Measurements from ENCODE around the gene MPP3. TPM values are rescaled to one million over a fixed set of nuclear protein-coding genes. Genes with fewer than 3 reads are reported as not detected.

The MPP3 gene
- total RNA-seq, 2 experiments from 2014 or later, result not detected

- CTCF ChIA-PET (ENCODE audit: unreplicated experiment), result no interaction called here
Measured at GRCh38 chr17:43808076-43808475, 24.9 kb downstream of the MPP3 start.

GRCh38 chr17:43805117-43805516 is 27.8 kb downstream of the MPP3 start:
- H3K4me3 ChIP-seq (ENCODE audit: low read depth, low read length, poor library complexity, severe bottlenecking), result no peak overlapping the region
- no peaks in the 10 kb centered on the region for H3K4me1 ChIP-seq (ENCODE audit: insufficient read depth, low read length, poor library complexity, severe bottlenecking)
- no peak overlapping the region for H2AFZ ChIP-seq (ENCODE audit: low read length)
- TF ChIP-seq CTCF (conservative IDR thresholded peaks at IDR 0.05; ENCODE audit: low read length) (no peak), EZH2phosphoT487 (IDR thresholded peaks at IDR 0.05; ENCODE audit: borderline replicate concordance, low read depth, low read length) (no peak)
- DNase-seq (ENCODE audit: low spot score), result no peak
- H3K79me2 ChIP-seq (ENCODE audit: insufficient read depth, low read depth, low read length), result no peaks in the 10 kb centered on the region
- intact Hi-C loops (cut with micrococcal nuclease; ENCODE audit: unreplicated experiment), result no loop called here
- ChIA-PET CTCF (ENCODE audit: unreplicated experiment) (no interaction called here), POLR2A (no interaction called here)
- H3K27ac ChIP-seq (ENCODE audit: low read depth, low read length, poor library complexity, severe bottlenecking), result no peak overlapping the region
- BruUV-seq (replicated peaks), result no TSS peak
- H3K4me2 ChIP-seq (ENCODE audit: low read length), result no peak overlapping the region
- no peaks in the 10 kb centered on the region for H3K36me3 ChIP-seq (ENCODE audit: insufficient read depth, low read length)
- no peaks in the 10 kb centered on the region for H3K9me2 ChIP-seq (ENCODE audit: insufficient read depth, low read length)
- H4K20me1 ChIP-seq (ENCODE audit: insufficient read depth, low read length), result no peaks in the 10 kb centered on the region
- H3K9me3 ChIP-seq (ENCODE audit: low read length), result no peaks in the 10 kb centered on the region

More at GRCh38 chr17:43808076-43808475, 24.9 kb downstream of the MPP3 start:
- Histone ChIP-seq H3K4me3 (ENCODE audit: low read depth, low read length, poor library complexity, severe bottlenecking) (no peak overlapping the region), H3K9me3 (ENCODE audit: low read length) (no peaks in the 10 kb centered on the region), H3K4me1 (ENCODE audit: insufficient read depth, low read length, poor library complexity, severe bottlenecking) (no peaks in the 10 kb centered on the region), H3K27ac (ENCODE audit: low read depth, low read length, poor library complexity, severe bottlenecking) (no peak overlapping the region), H3K36me3 (ENCODE audit: insufficient read depth, low read length) (no peaks in the 10 kb centered on the region), H3K9me2 (ENCODE audit: insufficient read depth, low read length) (no peaks in the 10 kb centered on the region), H2AFZ (ENCODE audit: low read length) (no peak overlapping the region), H3K79me2 (ENCODE audit: insufficient read depth, low read depth, low read length) (no peaks in the 10 kb centered on the region), H4K20me1 (ENCODE audit: insufficient read depth, low read length) (no peaks in the 10 kb centered on the region), H3K4me2 (ENCODE audit: low read length) (no peak overlapping the region)
- POLR2A ChIA-PET, result interaction anchor here (0.6 kb wide), 1 partner anchor 42 kb away, joined by 3 read pairs; no protein-coding TSS in a partner anchor
- no peak for TF ChIP-seq EZH2phosphoT487 (IDR thresholded peaks at IDR 0.05; ENCODE audit: borderline replicate concordance, low read depth, low read length)
- TF ChIP-seq CTCF (conservative IDR thresholded peaks at IDR 0.05; ENCODE audit: low read length), result no peak
- no peak for DNase-seq (ENCODE audit: low spot score)
- BruUV-seq (replicated peaks), result no TSS peak
- intact Hi-C loops (cut with micrococcal nuclease; ENCODE audit: unreplicated experiment), result no loop called here

GRCh38 chr17:43803758-43804157 is 29.2 kb downstream of the MPP3 start:
- Histone ChIP-seq H3K4me1 (ENCODE audit: insufficient read depth, low read length, poor library complexity, severe bottlenecking) (no peaks in the 10 kb centered on the region), H3K27ac (ENCODE audit: low read depth, low read length, poor library complexity, severe bottlenecking) (no peak overlapping the region), H3K79me2 (ENCODE audit: insufficient read depth, low read depth, low read length) (no peaks in the 10 kb centered on the region), H4K20me1 (ENCODE audit: insufficient read depth, low read length) (no peaks in the 10 kb centered on the region), H3K4me2 (ENCODE audit: low read length) (no peak overlapping the region), H2AFZ (ENCODE audit: low read length) (no peak overlapping the region), H3K9me3 (ENCODE audit: low read length) (no peaks in the 10 kb centered on the region), H3K4me3 (ENCODE audit: low read depth, low read length, poor library complexity, severe bottlenecking) (no peak overlapping the region), H3K36me3 (ENCODE audit: insufficient read depth, low read length) (no peaks in the 10 kb centered on the region), H3K9me2 (ENCODE audit: insufficient read depth, low read length) (no peaks in the 10 kb centered on the region)
- no peak for TF ChIP-seq EZH2phosphoT487 (IDR thresholded peaks at IDR 0.05; ENCODE audit: borderline replicate concordance, low read depth, low read length)
- TF ChIP-seq CTCF (conservative IDR thresholded peaks at IDR 0.05; ENCODE audit: low read length), result no peak
- CTCF ChIA-PET (ENCODE audit: unreplicated experiment), result no interaction called here
- POLR2A ChIA-PET, result no interaction called here
- DNase-seq (ENCODE audit: low spot score), result no peak
- BruUV-seq (replicated peaks), result no TSS peak
- intact Hi-C loops (cut with micrococcal nuclease; ENCODE audit: unreplicated experiment), result no loop called here
